ENCODE measurements around the gene OLA1.

The OLA1 gene

GRCh38 chr2:174121612-174122011, 126.7 kb downstream of the OLA1 start:
- TF ChIP-seq CTCF (conservative IDR thresholded peaks at IDR 0.05; ENCODE audit: low read depth, low read length), result no peak
- Histone ChIP-seq H3K4me1 (ENCODE audit: low read depth, poor library complexity, severe bottlenecking) (peaks cover 2% of the 10 kb centered on the region), H3K27me3 (ENCODE audit: insufficient read depth, low read depth) (no peaks in the 10 kb centered on the region), H3K79me2 (ENCODE audit: insufficient read depth, low read depth) (no peaks in the 10 kb centered on the region), H3K9ac (no peak overlapping the region), H3K36me3 (ENCODE audit: insufficient read depth) (no peaks in the 10 kb centered on the region), H3K4me2 (no peak overlapping the region), H3K4me3 (IDR thresholded peaks at IDR 0.05; ENCODE audit: insufficient read depth, low read depth, low read length) (no peak overlapping the region), H3K27ac (no peak overlapping the region), H4K20me1 (ENCODE audit: insufficient read depth) (no peaks in the 10 kb centered on the region), H2AFZ (ENCODE audit: low read depth) (no peak overlapping the region)

- peaks cover 2% of the 10 kb centered on the region for H3K4me1 ChIP-seq (ENCODE audit: low read depth, poor library complexity, severe bottlenecking)
- no peak for TF ChIP-seq CTCF (conservative IDR thresholded peaks at IDR 0.05; ENCODE audit: low read depth, low read length)
Observed at GRCh38 chr2:174121175-174121574, 127.2 kb downstream of the OLA1 start.

GRCh38 chr2:174120346-174120745, 128.0 kb downstream of the OLA1 start:
- H3K9ac ChIP-seq, result no peak overlapping the region
- H4K20me1 ChIP-seq (ENCODE audit: insufficient read depth), result no peaks in the 10 kb centered on the region
- no peak overlapping the region for H2AFZ ChIP-seq (ENCODE audit: low read depth)
- H3K27me3 ChIP-seq (ENCODE audit: insufficient read depth, low read depth), result no peaks in the 10 kb centered on the region
- no peaks in the 10 kb centered on the region for H3K79me2 ChIP-seq (ENCODE audit: insufficient read depth, low read depth)
- H3K27ac ChIP-seq, result no peak overlapping the region
- H3K36me3 ChIP-seq (ENCODE audit: insufficient read depth), result no peaks in the 10 kb centered on the region
- peaks cover 2% of the 10 kb centered on the region for H3K4me1 ChIP-seq (ENCODE audit: low read depth, poor library complexity, severe bottlenecking)
- no peak overlapping the region for H3K4me3 ChIP-seq (IDR thresholded peaks at IDR 0.05; ENCODE audit: insufficient read depth, low read depth, low read length)
- H3K4me2 ChIP-seq, result no peak overlapping the region
- no peak for TF ChIP-seq CTCF (conservative IDR thresholded peaks at IDR 0.05; ENCODE audit: low read depth, low read length)

More at GRCh38 chr2:174121175-174121574, 127.2 kb downstream of the OLA1 start:
- no peak overlapping the region for H3K4me2 ChIP-seq
- H3K27ac ChIP-seq, result no peak overlapping the region
- H3K79me2 ChIP-seq (ENCODE audit: insufficient read depth, low read depth), result no peaks in the 10 kb centered on the region
- H3K27me3 ChIP-seq (ENCODE audit: insufficient read depth, low read depth), result no peaks in the 10 kb centered on the region
- no peaks in the 10 kb centered on the region for H3K36me3 ChIP-seq (ENCODE audit: insufficient read depth)
- H2AFZ ChIP-seq (ENCODE audit: low read depth), result no peak overlapping the region
- no peak overlapping the region for H3K4me3 ChIP-seq (IDR thresholded peaks at IDR 0.05; ENCODE audit: insufficient read depth, low read depth, low read length)
- no peaks in the 10 kb centered on the region for H4K20me1 ChIP-seq (ENCODE audit: insufficient read depth)
- H3K9ac ChIP-seq, result no peak overlapping the region

GRCh38 chr2:174117951-174118930, 130.1 kb downstream of the OLA1 start:
- H3K4me3 ChIP-seq (IDR thresholded peaks at IDR 0.05; ENCODE audit: insufficient read depth, low read depth, low read length), result no peak overlapping the region
- H3K79me2 ChIP-seq (ENCODE audit: insufficient read depth, low read depth), result no peaks in the 10 kb centered on the region
- no peaks in the 10 kb centered on the region for H3K36me3 ChIP-seq (ENCODE audit: insufficient read depth)
- no peak overlapping the region for H3K27ac ChIP-seq
- no peak for TF ChIP-seq CTCF (conservative IDR thresholded peaks at IDR 0.05; ENCODE audit: low read depth, low read length)
- no peaks in the 10 kb centered on the region for H3K27me3 ChIP-seq (ENCODE audit: insufficient read depth, low read depth)
- no peak overlapping the region for H3K9ac ChIP-seq
- peaks cover 2% of the 10 kb centered on the region for H3K4me1 ChIP-seq (ENCODE audit: low read depth, poor library complexity, severe bottlenecking)
- H2AFZ ChIP-seq (ENCODE audit: low read depth), result no peak overlapping the region
- H3K4me2 ChIP-seq, result no peak overlapping the region
- no peaks in the 10 kb centered on the region for H4K20me1 ChIP-seq (ENCODE audit: insufficient read depth)

Data from KMS-11 (cell line).